K562 (cell line): ENCODE measurements around the gene SCEL. TPM values are rescaled to one million over a fixed set of nuclear protein-coding genes. Genes with fewer than 3 reads are reported as not detected.

Experiments
- ATAC-seq: fragments of 200-7000 bp; cut with Tn5 transposase; 3 replicates; pipeline ENCODE4 v1.9.1; 2020; ENCODE audit warnings: moderate library complexity
- BruUV-seq: library from RNA; stranded (reverse); fragments of 400-500 nt; replicated peaks from 2 replicates; lab custom pipeline; 2021; lab: Mats Ljungman, UMichigan
- CTCF ChIA-PET: fragments of 300-600 bp; formaldehyde crosslinking; extraction: SDS; loops from one replicate; lab custom pipeline; 2021; ENCODE audit warnings: low intra/inter-chr PET ratio; lab: Yijun Ruan, JAX
- POLR2A ChIA-PET: fragments of 300-600, 350-650 bp; sonication (Branson Sonifier 250); formaldehyde crosslinking; extraction: SDS; loops from one replicate; lab custom pipeline; 2021; ENCODE audit warnings: antibody characterized with exemption, inconsistent platforms; lab: Yijun Ruan, JAX
- DNase-seq, 4 experiments: peaks; one replicate each; pipeline versions ENCODE4 v3.0.0 to v3.0.0-alpha.2; 2011 to 2018; ENCODE audit warnings: low spot score in 3 of 4, mixed read lengths in 3 of 4; ENCODE audit errors: extremely low read depth in 1 of 4
- FAIRE-seq: peaks from 2 replicates; lab custom pipeline; 2011; peaks lifted over from hg19 to GRCh38; lab: Jason Lieb, UNC
- H2AFZ ChIP-seq: 2 replicates; pipeline ENCODE4 v1.6.0; 2011; ENCODE audit warnings: low read depth, low read length, control low read depth, inconsistent platforms
- H3K27ac ChIP-seq: fragments of 200-600 bp; 3 replicates; pipeline ENCODE4 v1.8.0; 2011; ENCODE audit warnings: low read depth, mild to moderate bottlenecking, control low read depth, inconsistent platforms, low read length, moderate library complexity, mixed read lengths; ENCODE audit errors: extremely low read depth
- H3K27me3 ChIP-seq, 2 experiments: fragments of 300-600 bp in 1 of 2; 2 replicates in 1 of 2; 3 replicates in 1 of 2; pipeline versions ENCODE4 v1.6.0 to v1.8.0; 2011; ENCODE audit warnings: inconsistent platforms in 2 of 2, low read length in 2 of 2, mild to moderate bottlenecking in 1 of 2, mixed read lengths in 1 of 2, moderate library complexity in 1 of 2; ENCODE audit not compliant: control insufficient read depth in 2 of 2, insufficient read depth in 2 of 2
- H3K36me3 ChIP-seq: fragments of 300-600 bp; 3 replicates; pipeline ENCODE4 v1.8.0; 2011; ENCODE audit warnings: mild to moderate bottlenecking, low read length, inconsistent platforms; ENCODE audit not compliant: control insufficient read depth, insufficient read depth
- H3K4me1 ChIP-seq, 2 experiments: fragments of 200-600 bp in 1 of 2; replicated peaks in 1 of 2; 2 replicates in 1 of 2; 3 replicates in 1 of 2; pipeline versions ENCODE4 v1.5.1 to v1.8.0; 2011; ENCODE audit warnings: inconsistent platforms in 2 of 2, low read length in 2 of 2, mild to moderate bottlenecking in 1 of 2, mixed read lengths in 1 of 2, moderate library complexity in 1 of 2; ENCODE audit not compliant: control insufficient read depth in 2 of 2, insufficient read depth in 2 of 2
- H3K4me2 ChIP-seq: 2 replicates; pipeline ENCODE4 v1.6.1; 2011; ENCODE audit warnings: low read length, control low read depth, inconsistent platforms, mixed read lengths; ENCODE audit not compliant: insufficient read depth
- H3K4me3 ChIP-seq: fragments of 200-600 bp; sonication (generic), shearing (Covaris generic); 2 replicates; pipeline ENCODE4 v1.5.1; 2016; ENCODE audit warnings: control low read depth, inconsistent platforms
- H3K79me2 ChIP-seq: fragments of 200-600 bp; 3 replicates; pipeline ENCODE4 v1.8.0; 2011; ENCODE audit warnings: low read length, inconsistent platforms; ENCODE audit not compliant: control insufficient read depth, insufficient read depth
- H3K9ac ChIP-seq, 2 experiments: 2 replicates each; pipeline versions ENCODE4 v1.6.0 to v1.6.1; 2011; ENCODE audit warnings: low read depth in 2 of 2, low read length in 2 of 2, control low read depth in 1 of 2, inconsistent platforms in 1 of 2, mild to moderate bottlenecking in 1 of 2, mixed read lengths in 1 of 2; ENCODE audit not compliant: insufficient read depth in 1 of 2
- H3K9me1 ChIP-seq: one replicate; pipeline ENCODE4 v1.6.0; 2011; ENCODE audit warnings: inconsistent platforms, mild to moderate bottlenecking, low read length, moderate library complexity; ENCODE audit not compliant: control insufficient read depth, insufficient read depth
- H3K9me3 ChIP-seq: replicated peaks from 2 replicates; pipeline ENCODE4 v1.5.1; 2011; ENCODE audit warnings: low read depth, low read length, inconsistent platforms; ENCODE audit not compliant: control insufficient read depth, insufficient read depth
- H4K20me1 ChIP-seq: replicated peaks from 2 replicates; pipeline ENCODE4 v1.6.1; 2011; ENCODE audit warnings: low read length, inconsistent platforms, mixed read lengths; ENCODE audit not compliant: control insufficient read depth, insufficient read depth
- CREB1 ChIP-seq, 2 experiments: sonication (generic) in 1 of 2; formaldehyde crosslinking in 1 of 2; IDR thresholded peaks; 2 replicates each; pipeline versions ENCODE4 v1.6.1 to v1.8.0; 2012 to 2022; ENCODE audit warnings: inconsistent platforms in 1 of 2, mild to moderate bottlenecking in 1 of 2, missing genetic modification reagents in 1 of 2, moderate library complexity in 1 of 2
- CTCF ChIP-seq, 3 experiments: IDR thresholded peaks in 2 of 3; conservative IDR thresholded peaks in 1 of 3; 2 replicates each; pipeline ENCODE4 v1.5.1; 2011 to 2012; ENCODE audit warnings: low read length in 3 of 3, mild to moderate bottlenecking in 3 of 3, control low read depth in 2 of 3, improper control_type of control experiment in 1 of 3, inconsistent platforms in 1 of 3, low read depth in 1 of 3, mixed read lengths in 1 of 3, moderate library complexity in 1 of 3; ENCODE audit not compliant: insufficient read depth in 2 of 3
- WGBS: fragments of 100-300 bp; shearing (Covaris generic); methylation state at CpG from one replicate; pipeline ENCODE4 v1.1.6; 2016; ENCODE audit warnings: low coverage, mixed read lengths; ENCODE audit not compliant: insufficient coverage; ENCODE audit errors: missing lambda C conversion rate; 5-methylcytosine and 5-hydroxymethylcytosine counted together
- in situ Hi-C: fragments of 300-500 bp; cut with MboI; formaldehyde crosslinking; loops from 4 replicates; pipeline ENCODE4 v1.15.0; 2018; ENCODE audit warnings: inconsistent platforms, mixed read lengths
- intact Hi-C: fragments of 100-400 bp; cut with micrococcal nuclease; formaldehyde crosslinking; loops from 2 replicates; pipeline ENCODE4 v1.14.2; 2022
- polyA plus RNA-seq, 8 experiments: library from polyadenylated mRNA; depleted of rRNA in 4 of 8; stranded (reverse) in 5 of 8; unstranded in 3 of 8; fragments of >200 nt; fragmentation: Nextera tagmentation in 2 of 8; fragmentation: Illumina TruSeq in 1 of 8; extraction: Ambion mirVana in 2 of 8; extraction: Trizol in 1 of 8; gene quantifications; 2 replicates each; pipeline versions ENCODE4 v1.2.1 to v1.2.3, GENCODE V29; 2011 to 2014; ENCODE audit warnings: inconsistent platforms in 1 of 8, missing spikeins in 1 of 8
- total RNA-seq, 7 experiments: library from RNA; depleted of rRNA in 6 of 7; stranded (reverse); fragments of >200 nt in 6 of 7; fragmentation: Illumina TruSeq in 2 of 7; extraction: Trizol in 2 of 7; gene quantifications; 2 replicates each; pipeline versions ENCODE4 v1.2.1 to v1.2.3, GENCODE V29; 2011 to 2021; ENCODE audit warnings: low replicate concordance in 1 of 7

The SCEL gene
- total and polyA plus RNA-seq, 9 of the 15 experiments (the other 6 are each of a cell fraction or from before 2014, with no cell fraction given) = not detected

- BruUV-seq = no TSS peak
- 0% methylated on average over 3 of the region's 3 CpGs for WGBS
- H2AFZ ChIP-seq = no peak overlapping the region
- no peaks in the 10 kb centered on the region for H3K9me1 ChIP-seq
- ChIA-PET CTCF (no interaction called here), POLR2A (no interaction called here)
- no peak overlapping the region for H3K9ac ChIP-seq
- ATAC-seq (no peak), DNase-seq (no peak), FAIRE-seq (no peak)
- no peaks in the 10 kb centered on the region; a peak in 1 of 5 replicates for H3K27me3 ChIP-seq
- H3K36me3 ChIP-seq = no peaks in the 10 kb centered on the region
- no peaks in the 10 kb centered on the region for H3K4me1 ChIP-seq
- TF ChIP-seq CTCF (IDR thresholded peaks at IDR 0.05 in 2 of 3, conservative IDR thresholded peaks at IDR 0.05 in 1 of 3; ENCODE audit: insufficient read depth in 2 of 3, low read depth in 1 of 3, low read length in 3 of 3) = 0 out of 6 replicates have a peak, but pooled peaks of 1 of the 3 experiments have one; percentile 10
- no peak for TF ChIP-seq CREB1 (IDR thresholded peaks at IDR 0.05)
- TF ChIP-seq CREB1 (CRISPR knock-in tag; IDR thresholded peaks at IDR 0.05) = no peak
- no peak overlapping the region for H3K4me2 ChIP-seq
- H3K79me2 ChIP-seq = no peaks in the 10 kb centered on the region
- no peaks in the 10 kb centered on the region for H3K9me3 ChIP-seq
- H3K27ac ChIP-seq = no peak overlapping the region
- H3K4me3 ChIP-seq = no peak overlapping the region
- in situ Hi-C loops = no loop called here
- intact Hi-C loops = no loop called here
- no peaks in the 10 kb centered on the region for H4K20me1 ChIP-seq
These were observed 28.6 kb upstream of the SCEL start for GRCh38 chr13:77506874-77507273.
